Measurements from ENCODE around the gene HS3ST4.

HS3ST4 gene

GRCh38 chr16:25691519-25692091 lies at the start of gene HS3ST4:
Gene HS3ST4, plus strand, starts transcription at chr16:25691959.
- H3K9me3 ChIP-seq (ENCODE audit: control insufficient read depth in 1 of 2, low read length in 2 of 2): no peaks in the 10 kb centered on the region
- peaks cover 0 to 13% of the 10 kb centered on the region in 2 donors for H3K4me1 ChIP-seq (ENCODE audit: control insufficient read depth in 1 of 2, insufficient read depth in 2 of 2, low read length in 2 of 2)
- H3K4me3 ChIP-seq (ENCODE audit: low read depth in 1 of 2, low read length in 2 of 2): peak within 1 kb of the TSS; percentile 21 to 67
- no peaks in the 10 kb centered on the region for H3K36me3 ChIP-seq (ENCODE audit: control insufficient read depth in 1 of 2, insufficient read depth in 2 of 2, low read length in 2 of 2)
- H3K27me3 ChIP-seq (ENCODE audit: low read depth, low read length): peaks cover 38% of the 10 kb centered on the region
- H3K27ac ChIP-seq (ENCODE audit: low read length): no peak within 1 kb of the TSS

DNA sequence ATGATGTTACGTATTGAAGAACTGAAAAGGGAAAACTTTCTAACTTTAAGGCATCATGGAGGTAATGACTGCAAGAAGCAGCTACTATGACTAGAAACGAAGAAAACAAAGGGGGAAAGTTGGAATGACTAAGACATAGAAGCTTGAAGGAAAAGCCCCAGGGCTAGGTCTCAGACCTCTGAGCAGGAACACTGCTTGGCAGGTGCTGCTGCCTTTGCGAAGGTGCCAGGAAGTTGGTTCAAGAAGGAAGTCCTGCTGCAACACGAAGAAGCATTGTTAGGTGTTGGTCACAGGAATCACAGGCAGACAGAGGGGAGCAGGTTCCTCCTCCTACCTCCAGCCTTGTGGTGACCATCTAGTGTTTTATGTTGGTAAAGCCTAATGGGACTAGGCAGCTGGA lies 48.1 kb upstream of the HS3ST4 start:
- H3K27ac ChIP-seq (ENCODE audit: low read length): no peak overlapping the region
- no peaks in the 10 kb centered on the region for H3K36me3 ChIP-seq (ENCODE audit: control insufficient read depth in 1 of 2, insufficient read depth in 2 of 2, low read length in 2 of 2)
- H3K4me1 ChIP-seq (ENCODE audit: control insufficient read depth in 1 of 2, insufficient read depth in 2 of 2, low read length in 2 of 2): no peaks in the 10 kb centered on the region
- H3K9me3 ChIP-seq (ENCODE audit: control insufficient read depth in 1 of 2, low read length in 2 of 2): no peaks in the 10 kb centered on the region
- H3K27me3 ChIP-seq (ENCODE audit: low read depth, low read length): no peaks in the 10 kb centered on the region
- H3K4me3 ChIP-seq (ENCODE audit: low read depth in 1 of 2, low read length in 2 of 2): no peak overlapping the region

DNA sequence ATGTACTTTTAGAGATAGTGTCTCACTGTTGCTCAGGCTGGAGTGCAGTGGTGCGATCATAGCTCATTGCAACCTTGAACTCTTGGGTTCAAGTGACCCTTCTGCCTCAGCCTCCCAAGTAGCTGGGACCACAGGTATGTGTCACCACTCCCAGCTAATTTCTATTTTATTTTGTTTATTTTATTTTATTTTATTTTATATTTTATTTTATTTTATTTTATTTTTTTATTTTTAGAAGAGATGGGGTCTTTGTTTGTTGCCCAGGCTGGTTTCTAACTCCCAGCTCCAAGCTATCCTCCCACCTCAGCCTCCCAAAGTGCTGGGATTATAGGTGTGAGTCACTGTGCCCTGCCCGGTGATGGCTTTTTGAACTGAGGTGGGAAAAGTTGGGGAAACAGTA lies 35.1 kb upstream of the HS3ST4 start:
- peaks cover 0 to 4% of the 10 kb centered on the region in 2 donors for H3K9me3 ChIP-seq (ENCODE audit: control insufficient read depth in 1 of 2, low read length in 2 of 2)
- no peak overlapping the region for H3K27ac ChIP-seq (ENCODE audit: low read length)
- H3K27me3 ChIP-seq (ENCODE audit: low read depth, low read length): no peaks in the 10 kb centered on the region
- no peaks in the 10 kb centered on the region for H3K4me1 ChIP-seq (ENCODE audit: control insufficient read depth in 1 of 2, insufficient read depth in 2 of 2, low read length in 2 of 2)
- H3K36me3 ChIP-seq (ENCODE audit: control insufficient read depth in 1 of 2, insufficient read depth in 2 of 2, low read length in 2 of 2): no peaks in the 10 kb centered on the region
- H3K4me3 ChIP-seq (ENCODE audit: low read depth in 1 of 2, low read length in 2 of 2): no peak overlapping the region

DNA sequence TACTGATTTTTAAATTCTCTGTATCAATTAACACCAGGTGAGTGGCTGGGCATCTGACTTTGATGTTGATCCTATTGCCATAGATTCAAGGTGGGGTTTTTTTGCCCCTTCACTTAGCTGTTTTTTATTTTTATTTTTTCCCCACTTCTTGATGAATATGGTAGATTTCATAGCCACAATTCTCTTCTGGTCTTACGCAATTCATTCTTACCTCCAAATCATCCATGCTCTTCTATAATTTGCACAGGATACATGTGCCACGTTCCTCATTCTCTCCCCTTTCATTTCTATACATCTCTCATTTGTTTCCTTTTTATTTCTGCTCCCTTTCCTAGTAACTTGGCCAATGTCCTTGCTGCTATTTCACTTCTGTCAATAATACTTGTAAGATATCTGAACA lies 14.9 kb upstream of the HS3ST4 start:
- H3K27ac ChIP-seq (ENCODE audit: low read length): no peak overlapping the region
- no peak overlapping the region for H3K4me3 ChIP-seq (ENCODE audit: low read depth in 1 of 2, low read length in 2 of 2)
- no peaks in the 10 kb centered on the region for H3K36me3 ChIP-seq (ENCODE audit: control insufficient read depth in 1 of 2, insufficient read depth in 2 of 2, low read length in 2 of 2)
- peaks cover 0 to 3% of the 10 kb centered on the region in 2 donors for H3K9me3 ChIP-seq (ENCODE audit: control insufficient read depth in 1 of 2, low read length in 2 of 2)
- H3K4me1 ChIP-seq (ENCODE audit: control insufficient read depth in 1 of 2, insufficient read depth in 2 of 2, low read length in 2 of 2): no peaks in the 10 kb centered on the region
- H3K27me3 ChIP-seq (ENCODE audit: low read depth, low read length): no peaks in the 10 kb centered on the region

- Histone ChIP-seq H3K27me3 (ENCODE audit: low read depth, low read length) (no peaks in the 10 kb centered on the region), H3K9me3 (ENCODE audit: control insufficient read depth in 1 of 2, low read length in 2 of 2) (no peaks in the 10 kb centered on the region), H3K27ac (ENCODE audit: low read length) (no peak overlapping the region), H3K4me3 (ENCODE audit: low read depth in 1 of 2, low read length in 2 of 2) (no peak overlapping the region), H3K36me3 (ENCODE audit: control insufficient read depth in 1 of 2, insufficient read depth in 2 of 2, low read length in 2 of 2) (no peaks in the 10 kb centered on the region), H3K4me1 (ENCODE audit: control insufficient read depth in 1 of 2, insufficient read depth in 2 of 2, low read length in 2 of 2) (no peaks in the 10 kb centered on the region)
These were observed 12.2 kb upstream of the HS3ST4 start for GRCh38 chr16:25679511-25679910.

GRCh38 chr16:25689137-25689836 lies 2.5 kb upstream of the HS3ST4 start:
- no peak overlapping the region for H3K27ac ChIP-seq (ENCODE audit: low read length)
- peaks cover 0 to 13% of the 10 kb centered on the region in 2 donors for H3K4me1 ChIP-seq (ENCODE audit: control insufficient read depth in 1 of 2, insufficient read depth in 2 of 2, low read length in 2 of 2)
- H3K36me3 ChIP-seq (ENCODE audit: control insufficient read depth in 1 of 2, insufficient read depth in 2 of 2, low read length in 2 of 2): no peaks in the 10 kb centered on the region
- H3K4me3 ChIP-seq (ENCODE audit: low read depth in 1 of 2, low read length in 2 of 2): no peak overlapping the region
- H3K27me3 ChIP-seq (ENCODE audit: low read depth, low read length): peaks cover 25% of the 10 kb centered on the region
- no peaks in the 10 kb centered on the region for H3K9me3 ChIP-seq (ENCODE audit: control insufficient read depth in 1 of 2, low read length in 2 of 2)

DNA sequence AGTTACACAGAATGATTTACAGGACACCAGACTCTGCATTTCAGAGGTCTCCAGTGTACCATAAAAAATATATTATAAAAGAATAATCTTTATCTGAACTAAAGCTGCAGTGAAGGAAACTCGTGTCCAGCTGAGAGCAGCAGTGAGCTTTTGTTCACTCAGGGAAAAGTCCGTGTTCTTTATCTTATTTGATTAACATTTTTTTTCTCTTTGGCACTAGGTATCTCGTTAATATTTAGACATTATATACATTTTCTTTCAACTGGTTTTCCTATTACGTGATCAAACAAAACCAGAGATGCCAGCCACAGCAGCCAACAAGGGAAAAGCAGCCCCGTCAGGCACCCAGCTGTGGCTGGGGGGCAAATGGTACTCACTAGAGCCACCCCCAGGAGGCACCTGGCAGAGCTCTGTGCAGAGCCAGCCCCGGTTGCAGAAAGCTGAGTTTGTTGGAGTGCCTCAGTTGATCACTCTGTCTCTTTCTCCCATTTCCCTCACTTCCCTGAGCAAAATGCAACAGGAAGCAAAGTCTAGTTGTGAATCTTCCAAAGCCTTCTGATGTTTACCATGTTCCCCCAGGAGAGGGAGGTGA lies 1.1 kb upstream of the HS3ST4 start:
- peaks cover 38% of the 10 kb centered on the region for H3K27me3 ChIP-seq (ENCODE audit: low read depth, low read length)
- no peak overlapping the region for H3K4me3 ChIP-seq (ENCODE audit: low read depth in 1 of 2, low read length in 2 of 2)
- no peaks in the 10 kb centered on the region for H3K9me3 ChIP-seq (ENCODE audit: control insufficient read depth in 1 of 2, low read length in 2 of 2)
- no peaks in the 10 kb centered on the region for H3K36me3 ChIP-seq (ENCODE audit: control insufficient read depth in 1 of 2, insufficient read depth in 2 of 2, low read length in 2 of 2)
- no peak overlapping the region for H3K27ac ChIP-seq (ENCODE audit: low read length)
- H3K4me1 ChIP-seq (ENCODE audit: control insufficient read depth in 1 of 2, insufficient read depth in 2 of 2, low read length in 2 of 2): peaks cover 0 to 13% of the 10 kb centered on the region in 2 donors

- Histone ChIP-seq H3K27me3 (ENCODE audit: low read depth, low read length) (peaks cover 38% of the 10 kb centered on the region), H3K9me3 (ENCODE audit: control insufficient read depth in 1 of 2, low read length in 2 of 2) (no peaks in the 10 kb centered on the region), H3K4me3 (ENCODE audit: low read depth in 1 of 2, low read length in 2 of 2) (no peak overlapping the region), H3K4me1 (ENCODE audit: control insufficient read depth in 1 of 2, insufficient read depth in 2 of 2, low read length in 2 of 2) (peaks cover 0 to 13% of the 10 kb centered on the region in 2 donors), H3K36me3 (ENCODE audit: control insufficient read depth in 1 of 2, insufficient read depth in 2 of 2, low read length in 2 of 2) (no peaks in the 10 kb centered on the region), H3K27ac (ENCODE audit: low read length) (no peak overlapping the region)
These were observed 587 bp downstream of the HS3ST4 start for GRCh38 chr16:25692351-25692741.

GRCh38 chr16:25692742-25693508 lies 1.2 kb downstream of the HS3ST4 start:
- H3K9me3 ChIP-seq (ENCODE audit: control insufficient read depth in 1 of 2, low read length in 2 of 2): no peaks in the 10 kb centered on the region
- peaks cover 38% of the 10 kb centered on the region for H3K27me3 ChIP-seq (ENCODE audit: low read depth, low read length)
- H3K4me3 ChIP-seq (ENCODE audit: low read depth in 1 of 2, low read length in 2 of 2): peak overlapping the region in 1 of 2 donors; percentile 42
- no peaks in the 10 kb centered on the region for H3K36me3 ChIP-seq (ENCODE audit: control insufficient read depth in 1 of 2, insufficient read depth in 2 of 2, low read length in 2 of 2)
- H3K27ac ChIP-seq (ENCODE audit: low read length): no peak overlapping the region
- H3K4me1 ChIP-seq (ENCODE audit: control insufficient read depth in 1 of 2, insufficient read depth in 2 of 2, low read length in 2 of 2): peaks cover 0 to 13% of the 10 kb centered on the region in 2 donors

DNA sequence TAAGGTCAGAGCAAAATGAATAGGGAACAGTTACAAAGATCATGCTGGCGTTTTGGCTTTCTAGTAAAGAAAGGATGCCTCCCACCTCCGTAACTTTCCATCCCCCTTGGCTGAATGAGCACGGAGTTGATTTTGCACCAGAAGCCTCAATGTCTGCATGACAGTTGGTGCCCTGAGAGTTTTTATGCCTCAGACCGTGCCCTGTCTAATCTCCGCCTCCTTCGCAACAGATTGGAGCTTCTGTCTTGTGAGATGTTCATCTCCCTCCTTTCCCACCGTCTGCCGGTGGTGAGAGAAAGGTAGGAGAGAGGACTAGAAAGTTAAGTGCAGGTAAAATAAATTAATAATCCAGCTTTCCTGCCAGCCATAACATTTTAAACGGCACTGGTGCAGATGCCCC lies 1.9 kb downstream of the HS3ST4 start:
- Histone ChIP-seq H3K4me3 (ENCODE audit: low read depth in 1 of 2, low read length in 2 of 2) (no peak overlapping the region), H3K27ac (ENCODE audit: low read length) (no peak overlapping the region), H3K36me3 (ENCODE audit: control insufficient read depth in 1 of 2, insufficient read depth in 2 of 2, low read length in 2 of 2) (no peaks in the 10 kb centered on the region), H3K4me1 (ENCODE audit: control insufficient read depth in 1 of 2, insufficient read depth in 2 of 2, low read length in 2 of 2) (peaks cover 0 to 13% of the 10 kb centered on the region in 2 donors), H3K27me3 (ENCODE audit: low read depth, low read length) (peaks cover 38% of the 10 kb centered on the region), H3K9me3 (ENCODE audit: control insufficient read depth in 1 of 2, low read length in 2 of 2) (no peaks in the 10 kb centered on the region)

- Histone ChIP-seq H3K36me3 (ENCODE audit: control insufficient read depth in 1 of 2, insufficient read depth in 2 of 2, low read length in 2 of 2) (no peaks in the 10 kb centered on the region), H3K9me3 (ENCODE audit: control insufficient read depth in 1 of 2, low read length in 2 of 2) (no peaks in the 10 kb centered on the region), H3K4me3 (ENCODE audit: low read depth in 1 of 2, low read length in 2 of 2) (no peak overlapping the region), H3K4me1 (ENCODE audit: control insufficient read depth in 1 of 2, insufficient read depth in 2 of 2, low read length in 2 of 2) (no peaks in the 10 kb centered on the region), H3K27me3 (ENCODE audit: low read depth, low read length) (peaks cover 15% of the 10 kb centered on the region), H3K27ac (ENCODE audit: low read length) (no peak overlapping the region)
These were observed 7.3 kb downstream of the HS3ST4 start for GRCh38 chr16:25699069-25699468.

All from muscle layer of duodenum (tissue), 2 donors.